AG04450 (cell line): ENCODE results near the gene TPP1. TPM values are rescaled to one million over a fixed set of nuclear protein-coding genes. Genes with fewer than 3 reads are reported as not detected.

ENCODE experiments used
- CTCF ChIA-PET: fragments of 300-600, 350-600 bp; formaldehyde crosslinking; extraction: SDS; loops from one replicate; lab custom pipeline; 2022; ENCODE audit warnings: antibody characterized with exemption, inconsistent platforms; lab: Charles Lee
- POLR2A ChIA-PET: fragments of 350-600 bp; formaldehyde crosslinking; extraction: SDS; loops from one replicate; lab custom pipeline; 2021; ENCODE audit warnings: antibody characterized with exemption, inconsistent platforms; lab: Yijun Ruan, JAX
- DNase-seq: peaks from one replicate; pipeline ENCODE4 v3.0.0-alpha.2; 2011; ENCODE audit warnings: low read depth, low spot score
- H3K27ac ChIP-seq: one replicate; pipeline ENCODE4 v1.5.1; 2012; ENCODE audit warnings: low read depth, low read length, control low read depth
- H3K27me3 ChIP-seq: one replicate; pipeline ENCODE4 v1.6.0; 2012; ENCODE audit warnings: low read length; ENCODE audit not compliant: control insufficient read depth, insufficient read depth
- H3K4me3 ChIP-seq: 2 replicates; pipeline ENCODE4 v1.5.1; 2011; ENCODE audit warnings: mild to moderate bottlenecking, low read depth, low read length, control low read depth
- H3K9me3 ChIP-seq: 2 replicates; pipeline ENCODE4 v1.5.1; 2012; ENCODE audit warnings: low read length; ENCODE audit not compliant: control insufficient read depth, insufficient read depth
- CTCF ChIP-seq: IDR thresholded peaks from 2 replicates; pipeline ENCODE4 v1.5.1; 2011; ENCODE audit warnings: low read depth, low read length, control low read depth, inconsistent platforms
- polyA plus RNA-seq: library from polyadenylated mRNA; depleted of rRNA; stranded (reverse); fragments of >200 nt; gene quantifications from 2 replicates; pipeline ENCODE4 v1.2.3, GENCODE V29; 2011; rRNA removed

Gene TPP1
- polyA plus RNA-seq, 1 experiment = 152 TPM

- Histone ChIP-seq H3K27ac (no peak overlapping the region), H3K27me3 (no peaks in the 10 kb centered on the region), H3K4me3 (no peak overlapping the region), H3K9me3 (peaks cover 7% of the 10 kb centered on the region; the same call in 1 of the 2 replicates)
- TF ChIP-seq CTCF = no peak
- POLR2A ChIA-PET = no interaction called here
- no peak for DNase-seq
- CTCF ChIA-PET = no interaction called here
Observed at GRCh38 chr11:6565988-6566703, 53.1 kb downstream of the TPP1 start.

- Histone ChIP-seq H3K9me3 (no peaks in the 10 kb centered on the region), H3K4me3 (no peak overlapping the region), H3K27ac (no peak overlapping the region), H3K27me3 (no peaks in the 10 kb centered on the region)
- DNase-seq = no peak
- ChIA-PET POLR2A (no interaction called here), CTCF (no interaction called here)
- no peak for TF ChIP-seq CTCF
Observed at GRCh38 chr11:6565325-6565724, 53.9 kb downstream of the TPP1 start.

- no peak overlapping the region for H3K27ac ChIP-seq
- H3K9me3 ChIP-seq = no peaks in the 10 kb centered on the region
- no peak overlapping the region for H3K4me3 ChIP-seq
- H3K27me3 ChIP-seq = no peaks in the 10 kb centered on the region
- POLR2A ChIA-PET = no interaction called here
- TF ChIP-seq CTCF = no peak
- CTCF ChIA-PET = interaction anchor here (1.2 kb wide), 1 partner anchor 32 kb away, joined by 6 read pairs; no protein-coding TSS in a partner anchor
- no peak for DNase-seq
Observed at GRCh38 chr11:6563667-6564066, 55.6 kb downstream of the TPP1 start.

GRCh38 chr11:6563121-6563619 is 56.1 kb downstream of the TPP1 start:
- TF ChIP-seq CTCF = no peak
- Histone ChIP-seq H3K27me3 (no peaks in the 10 kb centered on the region), H3K4me3 (no peak overlapping the region), H3K27ac (no peak overlapping the region), H3K9me3 (no peaks in the 10 kb centered on the region)
- CTCF ChIA-PET = interaction anchor here (1.2 kb wide), 1 partner anchor 32 kb away, joined by 6 read pairs; no protein-coding TSS in a partner anchor
- POLR2A ChIA-PET = no interaction called here
- no peak for DNase-seq

Other genes starting within 250 kb of the TPP1 start
- 68.0 and 83.7 TPM in 2 replicates for gene SMPD1, start 228.9 kb downstream of the TPP1 start, polyA plus RNA-seq
- gene APBB1, start 200.3 kb downstream of the TPP1 start, polyA plus RNA-seq = 42.2 and 54.5 TPM in 2 replicates
- 0.32 and 0.67 TPM in 2 replicates for gene HPX, start 178.4 kb downstream of the TPP1 start, polyA plus RNA-seq
- 10.5 and 11.7 TPM in 2 replicates for gene TRIM3, start 145.5 kb downstream of the TPP1 start, polyA plus RNA-seq
- 79.1 and 88.2 TPM in 2 replicates for gene ARFIP2, start 138.1 kb downstream of the TPP1 start, polyA plus RNA-seq
- gene TIMM10B, start 137.9 kb downstream of the TPP1 start, polyA plus RNA-seq = 26.7 and 33.1 TPM in 2 replicates
- gene DNHD1, start 122.1 kb downstream of the TPP1 start, polyA plus RNA-seq = 2.2 and 3.1 TPM in 2 replicates
- 13.7 and 16.3 TPM in 2 replicates for gene RRP8, start 15.8 kb downstream of the TPP1 start, polyA plus RNA-seq
- gene ILK, start 15.6 kb downstream of the TPP1 start, polyA plus RNA-seq = 362 and 417 TPM in 2 replicates
- 170 and 215 TPM in 2 replicates for gene TAF10, start 7.2 kb downstream of the TPP1 start, polyA plus RNA-seq
- gene DCHS1, start 36.4 kb upstream of the TPP1 start, polyA plus RNA-seq = 8.7 and 11.2 TPM in 2 replicates
- gene MRPL17, start 63.9 kb upstream of the TPP1 start, polyA plus RNA-seq = 63.3 and 69.1 TPM in 2 replicates
- gene OR2AG2, start 152.6 kb upstream of the TPP1 start, polyA plus RNA-seq = 0.11 and 0.19 TPM in 2 replicates
- gene OR2AG1, start 163.6 kb upstream of the TPP1 start, polyA plus RNA-seq = not detected in 2 replicates
- 0.02 and 0.06 TPM in 2 replicates for gene OR6A2, start 180.3 kb upstream of the TPP1 start, polyA plus RNA-seq
- not detected in 2 replicates for gene OR10A5, start 226.3 kb upstream of the TPP1 start, polyA plus RNA-seq
- not detected in 2 replicates for gene OR10A2, start 243.6 kb upstream of the TPP1 start, polyA plus RNA-seq